GM18858 (cell line): ENCODE data around the gene NRG3.

Experiments
- ATAC-seq: cut with Tn5 transposase; IDR thresholded peaks from one replicate; pipeline ENCODE4 v1.9.1; 2021; ENCODE audit not compliant: unreplicated experiment

NRG3 gene

DNA sequence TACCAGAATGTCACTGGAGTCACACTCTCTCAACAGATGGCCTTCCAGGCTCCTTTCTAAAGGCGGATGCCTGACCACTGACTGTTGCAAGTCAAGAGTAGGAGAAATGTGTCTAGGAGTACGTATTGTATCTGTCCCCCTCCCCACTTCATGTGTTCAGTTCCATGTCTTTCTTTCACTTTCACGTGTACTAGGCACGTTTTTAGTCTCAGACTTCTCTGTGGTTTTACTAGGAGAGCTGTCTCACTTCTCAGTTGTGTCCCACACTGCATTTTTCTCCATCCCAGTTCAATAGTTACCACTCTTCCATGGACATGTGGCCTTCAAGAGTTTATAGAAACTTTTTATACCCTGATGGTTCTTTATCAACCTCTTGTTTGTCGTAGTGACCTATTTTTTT lies 893.0 kb downstream of the NRG3 start:
- ATAC-seq = peak; percentile 41

DNA sequence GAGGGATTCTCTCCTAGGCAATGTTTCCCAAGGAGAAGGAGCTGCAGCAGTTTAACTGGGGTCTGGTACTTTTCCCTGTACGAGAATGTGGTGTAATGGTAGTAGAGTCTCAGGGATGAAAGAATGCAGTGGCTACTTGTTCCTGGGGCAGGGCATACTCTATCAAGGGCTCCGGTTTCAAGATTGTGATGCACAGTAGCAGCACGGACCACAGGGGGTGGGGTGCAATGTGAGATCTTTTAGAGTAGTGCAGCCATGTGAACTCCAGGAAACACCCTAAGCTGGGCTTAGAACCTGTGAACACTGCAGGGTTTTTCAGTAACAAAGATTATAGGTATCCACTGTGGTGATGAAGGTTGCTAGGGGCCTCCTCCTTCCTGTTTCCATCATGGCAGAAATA lies 903.9 kb downstream of the NRG3 start:
- no peak for ATAC-seq

DNA sequence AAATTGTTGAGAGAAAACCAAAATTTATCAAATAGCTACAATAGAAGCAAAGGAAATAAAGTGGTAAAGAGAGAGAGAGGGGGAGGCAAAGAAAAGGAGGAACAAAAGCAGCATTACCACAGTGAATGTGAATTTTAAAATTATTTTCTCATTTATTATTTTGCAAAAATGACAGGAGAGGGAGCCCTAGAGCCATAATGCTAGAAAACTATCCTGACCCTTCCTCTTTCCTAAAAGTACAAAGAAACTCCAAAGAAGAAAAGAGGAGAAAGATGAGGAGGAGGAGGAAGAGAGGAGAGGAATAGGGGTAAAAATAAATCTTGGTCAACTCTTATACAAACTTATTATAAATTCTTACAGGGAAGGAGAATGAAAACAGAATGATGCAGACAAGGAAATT lies 921.5 kb downstream of the NRG3 start:
- ATAC-seq = no peak

DNA sequence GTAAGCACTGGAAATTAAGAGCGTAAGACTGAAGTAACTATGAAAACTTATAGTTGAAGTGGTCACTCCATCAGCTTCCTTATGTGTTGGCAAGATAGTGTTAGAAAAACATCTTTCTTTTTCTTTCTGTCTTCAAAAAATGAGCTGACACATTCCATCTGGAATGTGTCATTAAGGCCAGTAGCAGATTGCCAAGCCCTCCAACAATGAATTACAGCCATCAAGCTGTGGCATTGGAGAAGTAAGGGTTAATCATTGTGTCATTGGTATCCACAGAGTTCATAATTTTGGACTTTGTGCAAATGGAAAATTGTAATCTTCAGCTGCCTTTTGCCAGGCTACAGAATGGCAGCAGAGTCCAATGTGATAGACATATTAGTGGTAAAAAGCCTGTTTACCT lies 926.3 kb downstream of the NRG3 start:
- ATAC-seq = no peak

DNA sequence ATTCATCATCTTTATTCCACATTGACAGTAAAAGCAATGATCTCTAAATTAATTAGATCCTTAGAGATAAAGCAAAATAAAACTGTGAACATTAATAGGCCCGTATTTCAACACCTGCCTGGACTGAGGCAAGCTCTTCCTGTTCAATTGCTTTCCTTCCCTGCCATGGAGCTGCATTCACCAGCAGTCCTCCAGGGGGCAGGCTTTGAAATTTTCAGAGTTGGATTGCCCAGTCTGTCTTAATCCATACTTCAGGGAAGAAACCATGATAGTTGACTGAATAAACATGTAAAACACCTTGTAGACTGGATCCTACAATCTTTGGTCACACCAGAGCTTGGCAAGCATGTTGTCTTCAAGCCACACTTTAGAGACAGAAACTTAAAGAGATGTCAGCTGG lies 936.6 kb downstream of the NRG3 start:
- ATAC-seq = peak; percentile 54

DNA sequence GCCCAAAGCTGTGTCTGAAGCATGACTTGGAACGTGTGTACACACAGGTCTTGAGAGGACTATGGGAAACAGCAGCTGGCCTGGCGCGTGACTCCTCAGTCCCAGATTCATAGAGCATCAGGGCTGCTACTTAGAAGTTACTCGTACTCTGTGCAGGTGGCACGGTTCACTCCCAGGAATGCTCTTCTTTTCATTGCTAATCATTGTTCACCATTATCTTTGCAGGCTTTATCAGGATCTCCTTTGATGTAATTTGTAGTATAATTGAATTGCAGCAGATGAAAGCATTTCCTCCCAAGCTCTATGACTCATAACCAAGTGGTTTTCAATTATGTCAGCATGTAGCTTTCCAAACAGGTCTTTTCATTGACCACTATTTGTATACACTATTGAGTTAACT lies 938.9 kb downstream of the NRG3 start:
- no peak for ATAC-seq

DNA sequence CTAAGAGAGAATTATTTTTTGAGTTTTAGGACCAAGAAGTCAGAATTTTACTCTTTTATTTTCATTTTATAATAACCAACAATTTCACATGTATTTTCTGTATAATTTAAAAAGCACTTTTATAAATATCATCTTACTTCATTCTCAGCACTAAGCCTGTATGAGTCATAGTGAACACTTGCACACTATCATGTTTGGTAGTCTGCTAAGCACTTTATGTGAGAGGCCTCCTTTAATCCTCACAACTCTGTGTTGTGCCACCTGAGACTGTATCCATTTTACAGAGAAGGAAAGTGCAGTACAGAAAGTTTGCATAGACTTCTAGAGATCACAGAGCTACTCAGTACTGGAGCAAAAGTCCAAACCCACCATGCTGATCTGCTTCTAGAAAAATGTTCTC lies 939.6 kb downstream of the NRG3 start:
- no peak for ATAC-seq

DNA sequence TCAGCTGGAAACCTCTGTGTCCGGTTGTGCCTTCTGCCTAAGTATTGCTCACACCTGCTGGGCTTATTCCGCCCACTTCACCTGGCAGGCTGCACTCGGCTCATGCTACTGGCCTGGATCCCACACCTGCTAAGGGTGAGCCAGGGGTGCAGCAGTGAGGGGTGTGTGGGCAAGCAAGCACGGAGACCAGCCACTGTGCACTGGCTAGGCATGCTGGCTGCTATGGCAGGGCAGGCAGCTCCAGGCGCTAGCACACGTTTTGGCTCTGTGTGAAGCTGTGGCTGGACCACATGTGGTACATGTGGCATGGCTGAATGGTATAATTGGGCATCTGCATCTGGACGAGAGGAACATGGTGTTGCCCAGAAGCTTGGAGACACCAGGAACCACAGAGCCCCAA lies 940.7 kb downstream of the NRG3 start:
- ATAC-seq = no peak

DNA sequence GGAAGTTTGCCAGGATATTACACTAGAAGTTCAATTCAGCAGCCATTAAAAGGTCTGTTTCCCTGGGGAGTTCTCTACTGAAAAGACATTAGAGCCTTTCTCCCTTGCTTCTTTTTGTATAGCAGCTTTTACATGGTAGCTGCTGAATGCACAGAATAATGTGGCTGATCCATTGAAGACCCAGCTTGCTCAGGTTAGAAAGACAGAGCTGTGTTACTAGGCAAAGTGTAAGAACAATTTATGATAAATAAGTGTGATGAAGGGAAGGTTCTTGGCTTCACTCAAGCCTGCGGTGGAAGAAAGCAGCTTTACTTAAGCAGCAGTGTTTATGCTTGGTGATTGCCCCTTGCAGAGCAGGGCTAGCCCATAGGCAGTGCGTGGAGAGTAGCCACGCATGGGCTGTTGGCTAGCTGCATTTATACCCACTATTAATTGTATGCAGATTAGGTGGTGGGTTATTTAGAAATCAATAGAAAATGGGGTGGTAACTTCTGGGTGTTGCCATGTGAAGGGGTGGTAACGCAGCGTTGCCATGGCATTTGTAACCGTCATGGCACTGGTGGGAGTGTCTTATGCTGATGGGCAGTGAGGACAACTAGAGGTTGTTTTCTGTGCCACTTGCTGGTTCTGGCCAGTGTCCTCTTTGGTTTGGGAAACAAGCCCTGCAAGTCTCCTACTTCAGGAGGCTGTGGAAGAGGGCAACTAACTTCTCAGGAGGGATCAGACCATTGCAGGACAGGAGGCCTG lies 942.9 kb downstream of the NRG3 start:
- no peak for ATAC-seq

DNA sequence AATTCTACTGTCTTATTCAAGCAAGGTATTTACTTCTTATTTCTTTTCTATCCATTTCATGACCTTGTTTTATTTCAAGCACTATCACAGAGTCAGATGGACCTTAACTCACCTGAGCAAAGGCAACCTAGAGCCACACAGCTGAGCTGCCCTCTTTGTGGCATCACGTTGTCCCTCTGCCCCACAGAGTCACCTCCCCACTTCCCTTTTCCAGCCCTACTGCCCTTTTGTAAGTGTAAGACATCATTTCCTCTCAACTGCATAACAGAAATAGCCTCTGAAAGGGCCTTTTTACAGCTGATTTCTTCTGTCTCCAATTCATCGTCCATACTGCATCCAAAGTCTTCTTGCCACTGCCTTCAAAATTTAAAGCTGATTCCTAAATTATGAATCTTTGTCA lies 946.0 kb downstream of the NRG3 start:
- no peak for ATAC-seq

DNA sequence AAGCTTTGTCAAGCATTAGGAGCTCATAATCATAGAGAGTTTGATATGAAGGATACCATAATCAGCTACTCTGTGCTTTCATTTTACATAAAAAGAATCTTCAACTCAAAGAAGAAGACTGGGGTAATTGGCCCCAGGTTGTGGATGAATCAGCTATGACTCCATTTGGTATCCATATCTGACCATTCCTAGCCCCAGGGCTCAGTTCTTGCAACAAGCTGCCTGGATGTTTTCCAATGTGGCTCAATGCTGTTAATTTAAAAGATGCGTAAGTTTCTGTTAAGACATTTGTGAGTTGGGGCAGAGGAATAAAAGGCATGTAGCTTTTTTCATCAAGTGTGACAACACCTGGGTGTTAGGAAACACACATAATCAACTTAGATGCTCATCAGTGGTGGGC lies 951.1 kb downstream of the NRG3 start:
- ATAC-seq = no peak

DNA sequence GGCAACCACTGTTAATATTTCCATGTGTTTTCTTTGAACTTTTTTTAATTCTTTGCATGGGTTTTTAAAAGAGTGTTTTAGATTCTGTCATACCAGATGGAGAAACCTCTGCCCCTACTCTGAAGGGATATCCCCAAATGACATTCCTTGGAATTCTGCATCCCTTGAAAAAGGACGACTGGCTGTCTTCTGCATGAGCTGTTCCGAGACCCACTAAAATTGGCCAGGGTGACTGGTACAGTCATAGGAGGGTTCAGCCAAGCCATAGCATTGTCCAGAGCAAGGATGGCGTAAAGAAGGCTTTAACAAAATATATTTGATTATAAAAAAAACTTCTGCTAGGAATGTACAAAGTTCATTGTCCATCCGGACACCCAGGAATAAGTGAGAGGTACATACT lies 952.9 kb downstream of the NRG3 start:
- no peak for ATAC-seq

DNA sequence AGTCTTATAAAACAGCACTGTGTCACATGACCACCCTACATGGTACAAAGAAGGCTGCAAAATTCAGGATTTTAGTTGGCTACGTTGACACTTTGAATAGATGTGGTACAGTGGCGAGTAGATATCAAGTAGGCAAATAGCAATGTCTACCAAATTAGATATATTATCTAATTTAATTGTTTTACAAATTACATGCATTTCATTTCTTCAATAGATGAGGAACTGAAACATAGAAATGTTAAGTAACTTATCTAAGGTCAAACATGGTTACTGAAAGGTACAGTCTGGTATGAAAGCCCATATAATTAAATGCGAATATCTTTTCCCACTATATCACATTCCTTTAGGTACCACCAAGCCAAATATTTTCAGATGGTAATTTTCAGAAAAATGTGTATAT lies 972.2 kb downstream of the NRG3 start:
- no peak for ATAC-seq

DNA sequence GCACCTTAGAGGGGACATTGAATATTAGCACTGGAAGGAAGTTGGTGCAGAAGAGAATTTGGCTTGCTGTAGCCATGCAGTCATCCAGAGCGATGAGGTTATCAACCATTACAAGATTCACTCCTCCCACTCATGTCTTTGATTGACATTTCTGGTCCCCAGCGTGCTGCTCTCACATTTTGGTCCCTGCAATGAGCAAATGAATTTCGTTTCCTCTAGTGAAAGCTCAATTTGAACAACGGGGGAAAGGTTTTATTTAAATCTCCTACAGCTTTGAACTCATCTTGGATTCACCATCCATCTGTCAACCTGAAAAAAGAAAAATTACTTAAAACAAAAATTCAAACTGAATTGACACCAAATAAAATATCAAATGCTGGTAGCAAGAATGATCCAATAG lies 975.2 kb downstream of the NRG3 start:
- no peak for ATAC-seq

DNA sequence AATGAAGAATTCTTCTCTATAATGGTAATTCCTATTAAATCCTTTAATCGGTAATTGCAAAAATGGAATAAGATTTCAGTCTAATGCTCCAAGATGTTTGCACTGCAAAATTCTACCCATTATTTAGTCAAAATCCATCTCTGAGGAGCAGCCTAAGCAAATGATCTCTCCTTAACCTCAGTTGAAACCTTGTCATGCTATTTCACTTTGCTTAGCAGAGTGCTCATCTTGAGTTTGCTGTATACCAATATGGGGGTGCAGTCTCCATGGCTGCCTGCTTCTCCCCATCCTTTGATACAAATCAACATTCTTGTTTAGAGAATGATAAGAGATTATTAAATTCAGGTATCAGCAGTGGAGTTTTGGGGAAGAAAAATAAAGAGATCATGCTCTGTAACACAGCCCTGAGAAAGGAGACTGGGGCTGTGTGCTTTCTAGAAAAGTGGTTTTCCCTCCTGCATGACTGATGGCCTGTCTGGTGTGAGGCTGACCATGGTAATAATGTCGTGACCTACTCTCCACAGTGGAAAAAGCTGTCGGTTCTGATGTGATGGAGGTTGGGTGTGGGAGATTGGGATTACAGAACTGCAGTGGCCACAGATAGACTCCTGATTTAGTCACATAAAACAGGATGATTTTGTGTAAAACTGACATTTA lies 982.1 kb downstream of the NRG3 start:
- no peak for ATAC-seq

DNA sequence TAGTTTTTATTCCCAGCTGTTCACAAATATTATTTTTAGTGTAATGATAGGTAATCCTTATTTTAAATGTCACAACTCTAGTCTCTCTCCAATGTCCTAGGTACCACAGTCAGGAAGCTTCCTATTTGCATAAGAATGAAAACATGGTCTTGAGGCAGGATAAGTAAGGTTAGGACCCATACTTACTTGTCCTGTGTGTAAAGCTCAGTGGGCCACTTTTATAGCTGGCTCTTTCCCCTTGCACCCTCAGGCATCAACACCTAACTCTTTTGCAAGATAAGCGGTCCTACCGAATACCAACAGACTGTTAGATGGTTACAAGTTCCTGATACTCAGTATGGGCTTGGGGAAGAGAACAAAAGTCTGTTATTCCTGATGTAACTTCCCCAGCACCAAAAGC lies 986.9 kb downstream of the NRG3 start:
- no peak for ATAC-seq

DNA sequence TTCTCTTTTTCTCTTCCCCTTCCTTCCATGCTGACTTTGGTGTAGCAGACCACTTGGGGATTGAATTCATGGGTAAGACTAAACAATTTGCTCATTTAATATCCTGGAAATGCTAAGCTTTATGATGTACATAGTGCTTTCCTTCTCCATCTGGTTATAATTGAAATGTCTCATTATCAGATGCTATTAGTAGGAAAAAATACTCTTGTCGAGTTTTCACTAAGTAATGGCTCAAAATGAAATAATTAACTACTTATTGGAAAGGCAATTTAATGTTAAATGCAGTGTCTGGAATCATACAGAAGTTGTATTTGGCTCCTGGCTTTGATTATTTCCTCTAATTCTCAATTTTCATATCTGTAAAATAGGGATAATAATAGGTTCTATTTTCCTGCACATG lies 990.4 kb downstream of the NRG3 start:
- ATAC-seq = no peak

DNA sequence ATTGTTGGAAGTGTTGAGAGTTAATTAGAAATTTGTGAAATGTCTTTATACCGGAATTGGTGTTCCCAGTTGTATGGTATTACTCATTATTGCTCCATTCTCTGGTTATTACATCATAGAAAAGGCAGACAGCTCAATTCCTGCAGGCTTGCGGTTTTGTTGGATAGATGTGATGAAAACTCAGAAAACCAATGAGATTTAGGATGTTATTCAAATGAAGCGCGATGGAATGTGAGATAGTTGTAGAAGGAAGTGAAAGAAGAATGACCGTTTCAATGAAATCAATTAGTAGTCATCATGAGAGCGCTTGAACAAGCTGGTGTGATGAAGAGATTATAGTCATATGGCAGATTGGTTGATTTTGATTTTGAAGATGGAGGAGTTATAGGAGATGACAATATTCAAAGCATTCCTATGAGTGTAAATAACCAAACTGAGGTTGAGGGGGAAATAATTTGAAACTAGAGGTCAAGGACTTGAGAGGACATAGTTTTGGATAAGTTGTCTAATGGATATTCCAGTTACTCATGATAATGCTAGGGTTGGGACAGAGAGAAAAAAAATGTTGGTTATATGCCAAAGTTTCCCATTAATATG lies 991.5 kb downstream of the NRG3 start:
- ATAC-seq = no peak

DNA sequence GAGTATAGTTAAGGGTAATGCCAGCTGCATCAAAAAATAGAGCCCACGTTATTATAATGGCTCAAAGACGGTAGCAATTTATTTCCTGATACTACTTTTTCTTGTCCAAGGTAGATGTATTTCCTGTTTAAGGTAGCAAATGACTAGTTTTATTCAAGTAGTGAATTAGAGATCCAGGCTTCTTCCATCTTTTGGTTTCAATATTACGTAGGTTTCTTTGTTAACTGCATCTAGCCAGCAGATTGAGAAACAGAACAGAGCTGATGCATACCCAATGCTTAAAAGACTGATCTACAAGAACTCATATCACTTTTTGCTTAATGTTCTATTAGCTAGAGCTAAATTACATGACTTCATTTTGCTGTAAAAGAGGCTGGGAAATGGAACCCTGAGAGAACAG lies 992.1 kb downstream of the NRG3 start:
- ATAC-seq = no peak

DNA sequence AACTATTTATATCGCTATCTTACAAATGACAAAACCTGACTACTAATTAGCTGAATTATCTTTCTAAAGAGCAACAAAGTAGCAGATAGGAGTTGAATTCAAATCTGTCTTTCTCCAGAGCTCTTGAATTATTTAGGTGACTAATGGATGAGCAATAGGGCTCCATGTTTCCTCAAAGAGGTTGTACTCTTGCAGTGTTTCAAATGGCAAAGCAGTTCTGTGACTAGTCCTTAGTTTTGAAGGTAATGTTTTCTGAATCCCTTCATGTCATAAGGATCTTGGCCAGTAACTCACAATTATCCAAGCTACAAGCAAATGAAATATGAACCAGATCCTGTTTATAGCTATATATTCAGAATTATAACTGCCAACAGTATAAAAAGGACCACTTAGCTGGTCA lies 999.7 kb downstream of the NRG3 start:
- ATAC-seq = no peak

DNA sequence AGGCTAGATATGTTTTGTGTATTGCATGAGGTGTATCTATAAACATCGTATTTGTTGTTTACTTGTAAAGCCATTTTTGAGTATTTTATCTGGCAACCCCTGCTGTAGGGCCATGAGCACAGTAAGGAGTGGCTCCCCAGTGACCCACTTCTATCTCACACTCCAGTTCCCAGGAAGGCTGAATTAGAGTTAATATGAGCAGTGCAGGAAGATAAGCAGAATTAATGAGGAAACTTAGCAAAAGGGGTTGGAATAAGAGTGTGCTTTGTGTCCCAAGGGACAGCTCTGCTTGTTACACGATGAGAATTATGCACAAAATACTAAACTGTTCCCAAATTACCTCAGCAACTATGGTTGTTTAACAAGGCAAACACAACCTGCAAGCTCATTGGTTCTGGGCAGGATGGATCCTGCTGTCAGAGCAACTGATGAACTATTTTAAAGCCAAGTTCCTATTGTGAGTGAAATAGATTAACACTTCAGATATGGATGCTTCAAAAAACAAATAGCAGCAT lies 1005.8 kb downstream of the NRG3 start:
- no peak for ATAC-seq

DNA sequence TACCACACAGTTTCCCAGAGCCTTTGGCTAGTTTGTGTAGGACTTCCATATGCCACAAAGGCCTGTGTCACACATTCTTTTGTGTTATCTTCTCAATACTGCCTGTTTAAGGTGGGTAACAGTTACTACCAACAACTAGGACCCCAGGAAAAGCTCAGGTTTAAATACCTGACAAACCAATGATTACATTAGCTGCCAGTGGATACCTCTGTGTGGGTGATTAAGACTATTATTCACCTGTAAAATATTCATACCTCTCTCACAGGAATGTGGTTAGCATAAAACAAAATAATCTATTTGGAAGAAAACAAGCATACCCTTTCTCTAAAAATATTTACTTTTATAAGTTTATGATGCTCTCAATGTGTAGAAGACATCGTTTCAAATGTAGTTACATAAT lies 1007.7 kb downstream of the NRG3 start:
- ATAC-seq = no peak
